GM19099 (cell line): Measurements from ENCODE around the gene KCND2.

Source experiments
- POLR2A ChIP-seq: IDR thresholded peaks from 3 replicates; pipeline ENCODE4 v1.6.1; 2011; ENCODE audit warnings: low read depth; ENCODE audit not compliant: insufficient read length; ENCODE audit errors: extremely low read depth

The KCND2 gene

DNA sequence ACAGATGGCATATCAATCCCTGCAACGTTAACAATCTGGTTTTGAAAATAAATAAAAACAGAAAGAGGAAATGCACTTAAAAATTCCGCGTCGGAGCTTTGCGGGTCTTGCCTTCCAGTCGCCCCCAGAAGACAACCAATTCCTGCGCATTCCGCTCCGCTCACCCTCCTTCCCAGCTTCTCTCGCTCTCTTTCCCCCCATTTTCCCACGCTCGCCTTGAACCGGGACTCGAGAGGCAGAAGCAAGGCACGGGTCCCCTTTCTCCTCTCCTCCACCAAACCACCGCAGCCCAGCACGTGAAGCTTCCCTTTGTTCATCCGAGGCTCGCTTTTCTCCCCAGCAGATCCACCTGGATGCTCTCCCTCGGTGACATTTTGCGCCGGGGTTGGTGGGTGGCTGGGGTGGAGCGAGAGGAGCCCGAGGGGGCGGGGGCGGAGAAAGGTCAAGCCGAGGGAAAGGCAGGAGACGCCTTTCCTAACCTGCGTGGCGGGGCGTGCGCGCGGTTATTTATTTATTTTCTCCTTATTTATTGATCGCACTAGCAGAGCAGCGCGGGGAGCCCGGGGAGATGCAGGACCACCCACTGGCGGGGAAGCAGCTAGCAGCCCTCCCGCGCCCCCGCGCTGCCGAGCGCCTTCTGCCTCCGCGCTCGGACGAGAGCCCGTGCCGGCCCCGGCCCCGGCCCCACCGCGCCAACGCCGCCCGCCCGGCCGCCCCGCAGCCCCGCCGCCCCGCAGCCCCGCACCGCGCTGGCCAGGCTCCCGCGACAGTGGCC lies at the start of gene KCND2:
TSS of gene KCND2 (plus strand) at position 475 of the 775 bp plus-strand sequence.
- TF ChIP-seq POLR2A, result no peak

DNA sequence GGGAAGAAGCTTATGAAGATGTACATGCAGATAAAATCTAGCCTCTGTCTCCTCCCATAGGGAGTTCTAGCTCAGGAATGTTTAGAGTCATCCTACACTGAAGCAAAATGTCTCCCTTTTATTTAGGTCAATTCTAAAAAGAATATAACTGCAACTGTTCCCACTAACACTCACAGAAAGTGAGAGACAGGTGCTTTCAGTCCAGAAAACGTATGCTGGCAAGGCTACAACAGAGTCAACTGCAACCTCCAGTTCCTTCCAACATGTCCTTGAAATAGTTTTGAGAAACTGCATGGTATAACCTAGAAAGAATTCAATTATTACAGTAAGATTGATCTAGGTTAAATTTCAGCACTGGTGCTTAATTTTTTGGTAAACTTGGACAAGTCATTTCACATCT lies 46.8 kb upstream of the KCND2 start:
- TF ChIP-seq POLR2A, result no peak

GRCh38 chr7:120227255-120227654 lies 45.7 kb upstream of the KCND2 start:
- TF ChIP-seq POLR2A, result no peak

GRCh38 chr7:120229084-120229483 lies 43.9 kb upstream of the KCND2 start:
- no peak for TF ChIP-seq POLR2A

DNA sequence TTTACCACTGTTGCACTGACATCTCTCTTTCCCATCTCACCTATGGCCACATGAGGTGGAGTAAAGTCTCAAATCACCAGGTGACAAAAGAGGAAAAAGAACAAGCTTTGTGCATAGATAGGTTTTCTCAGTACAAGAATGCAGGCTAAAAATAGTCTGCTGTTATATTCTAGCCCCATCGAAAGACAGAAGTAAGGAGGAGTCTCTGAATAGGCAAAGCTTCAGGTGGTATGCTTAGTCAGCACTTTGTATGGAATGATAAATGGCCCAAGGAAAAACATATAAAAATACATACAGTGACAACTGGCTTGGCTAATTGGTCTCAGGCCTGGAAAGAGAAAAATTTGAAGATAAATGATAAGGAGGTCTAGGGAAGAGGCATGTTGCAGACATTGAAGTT lies 39.6 kb upstream of the KCND2 start:
- no peak for TF ChIP-seq POLR2A

DNA sequence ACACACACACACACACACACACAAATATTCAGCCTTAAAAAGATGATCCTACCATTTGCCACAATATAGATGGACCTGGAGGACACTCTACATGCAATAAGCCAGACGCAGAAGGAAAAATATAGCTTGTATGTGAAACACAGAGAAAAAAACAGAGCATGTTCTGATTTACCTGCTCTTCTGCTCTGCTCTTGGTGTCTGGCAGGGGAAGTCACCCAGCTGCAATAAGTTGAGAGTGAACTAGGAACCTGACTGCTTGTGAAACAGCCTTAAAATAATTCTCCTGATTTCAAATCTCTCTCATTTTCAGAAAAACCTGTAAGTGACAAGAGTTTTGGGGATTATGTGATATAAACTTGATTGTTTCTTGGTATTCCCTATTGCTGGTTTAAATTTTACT lies 31.0 kb upstream of the KCND2 start:
- TF ChIP-seq POLR2A, result no peak

DNA sequence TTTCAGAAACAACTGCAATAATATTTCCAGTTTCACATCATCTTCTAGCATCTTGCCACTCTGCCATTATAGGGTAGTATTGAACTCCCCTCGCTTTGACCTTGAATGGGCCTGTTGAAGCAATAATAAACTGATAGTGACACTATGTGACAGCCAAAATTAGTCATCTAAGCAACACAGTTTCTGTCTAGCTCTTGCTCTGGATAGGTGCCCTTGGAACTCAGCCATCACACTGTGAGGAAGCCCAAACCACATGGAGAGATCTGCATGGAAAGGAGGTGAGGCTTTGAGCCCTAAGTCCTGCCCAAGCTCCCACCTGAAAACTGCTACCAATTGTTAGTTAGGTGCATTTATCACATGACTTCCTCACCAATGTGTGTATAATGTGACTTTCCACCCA lies 18.1 kb upstream of the KCND2 start:
- TF ChIP-seq POLR2A, result no peak

GRCh38 chr7:120256344-120257070 lies 16.5 kb upstream of the KCND2 start:
- TF ChIP-seq POLR2A, result no peak

DNA sequence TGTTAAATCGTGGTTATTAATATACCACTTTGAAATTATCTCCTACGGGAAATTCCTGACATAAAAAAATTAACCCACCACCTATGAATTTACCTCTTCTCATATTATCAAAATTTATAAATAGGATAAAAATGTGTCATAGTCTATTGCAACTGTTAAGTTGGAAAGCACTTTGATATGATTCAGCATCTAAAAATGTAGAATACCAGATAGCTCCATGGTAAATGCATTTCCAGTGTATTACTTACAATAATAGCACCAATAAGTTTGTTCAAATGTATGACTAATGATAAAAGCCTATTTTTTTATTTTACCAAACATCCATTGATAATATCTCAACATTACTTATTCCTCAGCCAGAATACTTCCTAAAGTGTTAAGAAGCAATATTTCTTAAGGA lies 13.6 kb upstream of the KCND2 start:
- no peak for TF ChIP-seq POLR2A

GRCh38 chr7:120260111-120260510 lies 12.9 kb upstream of the KCND2 start:
- TF ChIP-seq POLR2A, result no peak

DNA sequence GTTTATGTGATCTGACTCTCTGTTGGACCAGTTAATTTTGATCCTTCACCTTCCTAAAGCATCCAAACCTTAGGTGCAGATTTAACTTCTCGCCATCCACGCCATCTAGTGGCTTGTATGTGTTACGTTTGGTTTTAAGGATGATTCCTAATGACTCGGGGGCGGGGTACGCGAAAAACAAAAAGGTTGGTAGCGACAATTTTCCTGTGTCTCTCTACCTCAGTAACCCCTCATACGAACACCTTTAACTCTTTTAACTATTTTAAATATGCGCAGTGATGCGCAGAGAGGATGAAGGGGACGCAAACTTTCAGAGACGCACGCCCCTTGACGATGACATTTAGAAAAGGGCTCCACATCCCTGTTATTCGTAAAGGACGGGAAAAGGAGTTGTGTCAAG lies 714 bp upstream of the KCND2 start:
- no peak for TF ChIP-seq POLR2A

- peak; percentile 43 for TF ChIP-seq POLR2A
Measured at GRCh38 chr7:120273476-120273975, 551 bp downstream of the KCND2 start.

GRCh38 chr7:120274482-120274881 lies 1.5 kb downstream of the KCND2 start:
- no peak for TF ChIP-seq POLR2A

DNA sequence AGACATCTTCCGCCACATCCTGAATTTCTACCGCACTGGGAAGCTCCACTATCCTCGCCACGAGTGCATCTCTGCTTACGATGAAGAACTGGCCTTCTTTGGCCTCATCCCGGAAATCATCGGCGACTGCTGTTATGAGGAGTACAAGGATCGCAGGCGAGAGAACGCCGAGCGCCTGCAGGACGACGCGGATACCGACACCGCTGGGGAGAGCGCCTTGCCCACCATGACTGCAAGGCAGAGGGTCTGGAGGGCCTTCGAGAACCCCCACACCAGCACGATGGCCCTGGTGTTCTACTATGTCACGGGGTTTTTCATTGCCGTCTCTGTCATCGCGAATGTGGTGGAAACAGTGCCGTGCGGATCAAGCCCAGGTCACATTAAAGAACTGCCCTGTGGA lies 1.9 kb downstream of the KCND2 start:
- TF ChIP-seq POLR2A, result no peak

DNA sequence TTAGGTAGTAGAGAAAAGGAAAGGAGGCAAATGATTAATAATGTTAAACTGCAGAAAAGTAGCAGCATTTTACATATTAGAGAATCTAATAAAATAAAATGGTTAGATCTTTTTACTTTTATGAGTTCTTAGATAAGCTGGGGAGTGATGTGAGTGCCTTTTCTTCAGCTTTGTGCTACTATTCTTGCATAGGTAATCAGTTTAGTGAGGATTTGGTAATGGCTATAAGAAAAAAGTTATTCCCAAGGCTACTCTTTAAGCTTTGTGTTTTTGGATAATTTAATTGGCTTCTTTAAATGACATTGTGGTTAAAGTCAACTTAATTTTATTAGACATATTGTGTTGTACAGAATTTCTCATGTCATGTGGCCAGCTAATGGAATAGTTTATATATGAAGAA lies 3.7 kb downstream of the KCND2 start:
- TF ChIP-seq POLR2A, result no peak

DNA sequence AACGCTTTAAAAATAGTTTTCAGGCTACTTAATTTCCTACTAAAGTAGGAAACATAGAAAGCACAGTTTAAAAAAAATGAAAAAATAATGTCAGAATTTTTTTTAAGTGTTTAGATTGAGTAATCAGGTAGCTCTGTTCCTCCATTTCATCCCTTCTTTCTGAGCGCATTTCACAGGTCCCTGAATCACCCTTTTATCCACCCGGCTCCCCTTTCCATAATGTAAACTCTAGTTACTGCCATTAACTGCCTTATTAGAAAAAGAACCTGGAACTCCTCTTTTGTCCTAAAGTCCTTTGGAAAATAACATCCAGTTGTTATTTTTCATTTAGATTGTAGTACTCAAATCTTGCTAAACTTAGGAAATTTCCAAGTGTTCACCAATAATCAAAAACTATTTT lies 5.8 kb downstream of the KCND2 start:
- TF ChIP-seq POLR2A, result no peak

GRCh38 chr7:120280743-120281142 lies 7.8 kb downstream of the KCND2 start:
- no peak for TF ChIP-seq POLR2A

DNA sequence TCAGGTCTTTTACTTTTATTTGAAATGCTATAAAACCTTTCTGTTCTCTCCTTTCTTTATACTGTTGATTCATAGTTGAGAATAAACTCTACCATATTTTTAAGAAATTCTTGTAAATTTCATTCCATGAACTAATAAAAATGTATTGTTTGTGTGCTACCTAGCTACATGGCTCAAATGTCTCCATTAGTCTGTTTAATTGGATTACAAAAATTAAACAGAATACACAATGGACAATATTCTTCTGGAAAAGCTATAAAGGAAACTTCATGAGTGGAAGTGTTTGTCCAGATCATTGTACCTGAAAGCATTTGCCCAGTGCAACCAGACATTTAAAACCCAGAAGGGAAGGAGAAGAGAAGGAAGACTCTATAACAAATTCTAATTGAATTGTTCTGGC lies 20.1 kb downstream of the KCND2 start:
- TF ChIP-seq POLR2A, result no peak
